Left colon (tissue), 2 donors: Measurements from ENCODE around the gene BCAS1. TPM values are rescaled to one million over a fixed set of nuclear protein-coding genes. Genes with fewer than 3 reads are reported as not detected.

Experiments used
- ATAC-seq: fragments of 200-7000 bp; cut with Tn5 transposase; one replicate; pipeline ENCODE4 v1.9.1; 2020; ENCODE audit warnings: mild to moderate bottlenecking, moderate library complexity
- DNase-seq, 2 donors: peaks; one replicate each; pipeline ENCODE4 v3.0.0-alpha.2; 2020
- intact Hi-C, 2 donors: fragments of 100-400 bp; cut with DNase I in 1 of 2; cut with micrococcal nuclease in 1 of 2; formaldehyde crosslinking; loops; one replicate each; pipeline versions ENCODE4 v1.11.2 to v1.14.0; 2022; cut with DNase I, micrococcal nuclease
- total RNA-seq, 2 donors: library from RNA; stranded (reverse); fragmentation: NEBNext Ultra II Directional; extraction: Animal tissue kit (Norgen Biotek cat#: 25700); gene quantifications; one replicate each; pipeline ENCODE4 v1.2.1, GENCODE V29; 2021
- donor health status: DM: no; HTN: no; CAD: no.
- donor health status: DM: yes; HTN: yes; CAD: no.

BCAS1 gene
- total RNA-seq, 2 donors from 2014 or later = 149 to 152 TPM

GRCh38 chr20:53914781-53915445 is 155.5 kb downstream of the BCAS1 start:
- intact Hi-C loops = no loop called here
- peak; percentile 9 for ATAC-seq
- no peak for DNase-seq

- peak in 1 of 2 donors; percentile 27 for DNase-seq
- ATAC-seq = peak; percentile 35
- intact Hi-C loops = no loop called here
Observed at GRCh38 chr20:53914091-53914780, 156.2 kb downstream of the BCAS1 start.

GRCh38 chr20:53911301-53911700 is 159.1 kb downstream of the BCAS1 start:
- peak in 1 of 2 donors; percentile 9 for DNase-seq
- ATAC-seq = no peak
- intact Hi-C loops = no loop called here

GRCh38 chr20:53910351-53911002 is 159.9 kb downstream of the BCAS1 start:
- no peak for ATAC-seq
- intact Hi-C loops = no loop called here
- DNase-seq = no peak

- ATAC-seq (no peak), DNase-seq (peak in 1 of 2 donors; percentile 10)
- intact Hi-C loops = no loop called here
Observed at GRCh38 chr20:53907968-53908751, 162.2 kb downstream of the BCAS1 start.

- ATAC-seq (no peak), DNase-seq (no peak)
- intact Hi-C loops = no loop called here
Observed at GRCh38 chr20:53905820-53906191, 164.6 kb downstream of the BCAS1 start.

- no peak for DNase-seq
- no peak for ATAC-seq
- intact Hi-C loops = no loop called here
Observed at GRCh38 chr20:53905019-53905819, 165.2 kb downstream of the BCAS1 start.

GRCh38 chr20:53904261-53904660 is 166.1 kb downstream of the BCAS1 start:
- intact Hi-C loops = no loop called here
- ATAC-seq (no peak), DNase-seq (peak in 1 of 2 donors; percentile 8)

DNA sequence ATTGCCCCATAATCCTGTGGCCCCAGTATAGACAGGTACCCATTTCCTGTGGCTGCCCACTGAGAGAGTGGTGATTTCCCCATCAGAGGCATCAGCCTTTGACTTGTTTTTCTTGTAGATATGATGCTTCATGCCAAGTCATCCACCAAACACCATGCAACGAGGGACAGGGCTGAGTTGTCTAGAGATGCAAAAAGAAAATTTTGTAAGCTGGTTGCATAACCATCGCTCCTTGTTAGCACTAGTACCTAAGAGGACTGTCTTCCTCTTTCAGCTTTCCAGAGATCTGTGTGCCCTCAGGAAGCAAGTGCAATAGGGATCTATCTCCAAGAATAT is 166.8 kb downstream of the BCAS1 start:
- intact Hi-C loops = no loop called here
- DNase-seq = peak in 1 of 2 donors; percentile 1
- ATAC-seq = no peak

GRCh38 chr20:53902968-53903651 is 167.3 kb downstream of the BCAS1 start:
- no peak for ATAC-seq
- intact Hi-C loops = no loop called here
- DNase-seq = no peak

- DNase-seq (no peak), ATAC-seq (no peak)
- intact Hi-C loops = no loop called here
Observed at GRCh38 chr20:53901497-53902096, 168.8 kb downstream of the BCAS1 start.

- peak in 1 of 2 donors; percentile 50 for DNase-seq
Observed at GRCh38 chr20:53901064-53901463, 169.3 kb downstream of the BCAS1 start.

GRCh38 chr20:53900380-53900999 is 169.9 kb downstream of the BCAS1 start:
- DNase-seq (no peak), ATAC-seq (peak; percentile 6)
- intact Hi-C loops = no loop called here

More at GRCh38 chr20:53901064-53901463, 169.3 kb downstream of the BCAS1 start:
- peak; percentile 82 for ATAC-seq
- intact Hi-C loops = no loop called here

DNA sequence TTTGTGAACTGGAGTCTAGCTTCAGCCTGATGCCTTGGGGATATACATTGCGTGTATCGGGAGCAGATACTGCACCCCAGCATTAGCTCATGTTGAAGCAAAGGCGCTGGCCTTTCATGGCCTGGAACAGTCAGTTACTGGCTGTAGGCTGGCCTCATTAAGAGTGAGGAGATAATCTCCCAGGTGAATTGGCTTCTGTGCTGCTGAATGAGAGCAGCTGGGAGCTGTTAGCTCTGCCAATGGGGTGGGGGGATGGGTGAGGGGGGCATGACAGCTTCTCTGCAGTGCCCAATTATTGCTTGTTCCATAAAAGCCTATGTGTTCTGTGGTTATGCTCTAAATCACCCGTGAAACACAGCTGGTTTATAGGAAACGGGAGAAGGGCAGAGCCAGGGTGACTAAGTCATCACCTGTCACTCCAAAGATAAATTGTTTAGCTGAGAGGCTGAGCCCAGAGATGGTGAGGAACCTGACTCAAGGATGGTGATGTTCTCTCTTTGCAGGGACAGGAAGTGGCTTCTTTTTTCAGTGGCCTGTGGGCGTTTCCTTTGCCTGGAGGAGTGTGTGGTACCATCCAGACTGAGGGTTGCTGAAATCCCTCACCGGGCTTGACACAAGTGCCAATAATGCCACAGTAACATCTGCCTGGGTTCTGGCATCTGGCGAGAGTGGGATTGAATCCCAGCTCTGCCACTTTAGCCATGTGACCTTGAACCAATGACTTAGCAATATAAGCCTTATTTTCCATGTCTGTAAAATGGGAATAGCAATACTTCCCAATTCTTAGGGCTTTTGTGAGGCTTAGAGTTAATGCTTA is 170.8 kb downstream of the BCAS1 start:
- intact Hi-C loops = no loop called here
- ATAC-seq = peak; percentile 76

DNA sequence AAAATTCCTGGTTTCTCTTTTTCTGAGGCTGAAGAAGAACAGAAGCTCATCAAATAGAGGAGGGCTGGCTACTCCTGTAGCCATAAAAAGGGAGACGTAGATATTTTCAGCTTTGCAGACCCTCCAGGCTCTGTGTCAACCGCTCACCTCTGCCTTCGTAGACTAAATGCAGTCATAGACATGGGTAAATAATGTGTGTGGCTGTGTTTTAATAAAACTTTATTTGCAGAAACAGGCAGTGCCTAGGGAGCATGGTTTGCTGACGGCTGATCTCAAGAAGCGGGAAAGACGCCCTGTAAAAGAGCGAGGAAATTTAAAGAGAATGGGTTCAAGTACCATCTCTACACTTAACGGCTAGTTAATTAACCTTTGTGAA is 171.8 kb downstream of the BCAS1 start:
- no peak for DNase-seq
- ATAC-seq = no peak
- intact Hi-C loops = no loop called here

More for the DNA sequence above, 170.8 kb downstream of the BCAS1 start:
- DNase-seq = peak; percentile 56 to 70

GRCh38 chr20:53897884-53898555 is 172.4 kb downstream of the BCAS1 start:
- intact Hi-C loops = no loop called here

More at GRCh38 chr20:53897884-53898555, 172.4 kb downstream of the BCAS1 start:
- DNase-seq = no peak
- no peak for ATAC-seq
